GM12878 (cell line): ENCODE results near the gene CDC42EP3. TPM values are rescaled to one million over a fixed set of nuclear protein-coding genes. Genes with fewer than 3 reads are reported as not detected.
A peak's percentile ranks its signal among the peaks of the same experiment; 100 is the strongest.

ENCODE experiments used
- BCL3 ChIP-seq: IDR thresholded peaks from 2 replicates; pipeline ENCODE4 v1.6.1; 2011; ENCODE audit warnings: borderline replicate concordance, low read depth, mild to moderate bottlenecking, moderate library complexity, low read length; ENCODE audit not compliant: insufficient read depth, poor library complexity, severe bottlenecking
- EP300 ChIP-seq, 2 experiments: fragments of 150-350 bp in 1 of 2; IDR thresholded peaks; 2 replicates each; pipeline ENCODE4 v1.6.1; 2011 to 2012; ENCODE audit warnings: low read depth in 2 of 2, low read length in 2 of 2, borderline replicate concordance in 1 of 2, improper control_type of control experiment in 1 of 2, inconsistent platforms in 1 of 2; ENCODE audit not compliant: control insufficient read depth in 1 of 2
- IKZF1 ChIP-seq: fragments of 450-650 bp; conservative IDR thresholded peaks from 2 replicates; pipeline ENCODE4 v1.6.1; 2017; ENCODE audit warnings: antibody characterized with exemption, mild to moderate bottlenecking
- IKZF2 ChIP-seq, 2 experiments: fragments of 450-650 bp; IDR thresholded peaks; 2 replicates each; pipeline ENCODE4 v1.6.1; 2017; ENCODE audit warnings: mild to moderate bottlenecking in 2 of 2, moderate library complexity in 2 of 2
- NR2C1 ChIP-seq: fragments of 450-650 bp; IDR thresholded peaks from 2 replicates; pipeline ENCODE4 v1.6.1; 2017; ENCODE audit warnings: antibody characterized with exemption, mild to moderate bottlenecking, moderate library complexity
- PML ChIP-seq: IDR thresholded peaks from 2 replicates; pipeline ENCODE4 v1.6.1; 2012; ENCODE audit warnings: low read length, inconsistent platforms
- POLR2A ChIP-seq: IDR thresholded peaks from 2 replicates; pipeline ENCODE4 v1.6.1; 2011; ENCODE audit warnings: low read depth, mild to moderate bottlenecking, low read length
- SMAD5 ChIP-seq: IDR thresholded peaks from 2 replicates; pipeline ENCODE4 v1.6.1; 2016; ENCODE audit warnings: antibody characterized with exemption, low read depth
- ZNF622 ChIP-seq: fragments of 450-650 bp; IDR thresholded peaks from 2 replicates; pipeline ENCODE4 v1.6.1; 2017; ENCODE audit warnings: mild to moderate bottlenecking, inconsistent platforms
- ZZZ3 ChIP-seq: IDR thresholded peaks from 2 replicates; pipeline ENCODE4 v1.6.1; 2011; ENCODE audit warnings: low read depth; ENCODE audit not compliant: control insufficient read depth, insufficient read length
- polyA plus RNA-seq, 11 experiments: library from polyadenylated mRNA; depleted of rRNA in 4 of 11; unstranded in 6 of 11; stranded (reverse) in 5 of 11; fragments of >200 nt; fragmentation: Nextera tagmentation in 4 of 11; fragmentation: Illumina TruSeq in 1 of 11; extraction: Ambion mirVana in 4 of 11; extraction: Trizol in 1 of 11; gene quantifications; 1 replicate in 1 of 11; 2 replicates in 10 of 11; pipeline versions ENCODE4 v1.2.1 to v1.2.3, GENCODE V29; 2011 to 2016; ENCODE audit warnings: inconsistent platforms in 2 of 11, missing spikeins in 2 of 11, low read depth in 1 of 11
- total RNA-seq, 4 experiments: library from RNA; depleted of rRNA in 3 of 4; stranded (reverse); fragments of >200 nt in 3 of 4; fragmentation: Illumina TruSeq in 1 of 4; extraction: Trizol in 1 of 4; gene quantifications; 2 replicates each; pipeline versions ENCODE4 v1.2.1 to v1.2.3, GENCODE V29; 2013 to 2021

The CDC42EP3 gene
- total and polyA plus RNA-seq, 10 of the 15 experiments (the other 5 are each of a cell fraction or from before 2014, with no cell fraction given), result 11.8 to 86.9 (median 52.9) TPM

- TF ChIP-seq IKZF2 (IDR thresholded peaks at IDR 0.05) (peak in 1 of 2 experiments; percentile 25; a peak in 2 of 4 replicates), SMAD5 (no peak), IKZF1 (peak; percentile 40; the same call in 1 of the 2 replicates), ZNF622 (no peak), POLR2A (peak; percentile 24; the same call in 1 of the 2 replicates), EP300 (IDR thresholded peaks at IDR 0.05; ENCODE audit: borderline replicate concordance in 1 of 2, control insufficient read depth in 1 of 2, low read depth in 2 of 2, low read length in 2 of 2) (no peak), PML (no peak), NR2C1 (no peak), BCL3 (peak; percentile 20), ZZZ3 (no peak)
- TF ChIP-seq, all 136 proteins: peak for 5
These were observed 46.3 kb downstream of the CDC42EP3 start (continued) for GRCh38 chr2:37625156-37625555.
